C4-2B (cell line): ENCODE data around the gene NCAPD3.

Source experiments
- CTCF ChIP-seq: fragments of 450-650 bp; conservative IDR thresholded peaks from 2 replicates; pipeline ENCODE4 v1.5.1; 2017; ENCODE audit warnings: mild to moderate bottlenecking
- ZFX ChIP-seq: fragments of 450-650 bp; IDR thresholded peaks from 2 replicates; pipeline ENCODE4 v1.6.1; 2017

GRCh38 chr11:134261626-134262488, 38.1 kb upstream of the NCAPD3 start:
- peak; percentile 83 for TF ChIP-seq CTCF
- no peak for TF ChIP-seq ZFX
